HEK293T (cell line): ENCODE data around the gene MORC4.

Experiments
- CTCF ChIA-PET: fragments of 350-600 bp; formaldehyde crosslinking; extraction: SDS; loops from one replicate; lab custom pipeline; 2021; ENCODE audit warnings: antibody characterized with exemption, inconsistent platforms; lab: Yijun Ruan, JAX
- POLR2A ChIA-PET: fragments of 350-600 bp; formaldehyde crosslinking; extraction: SDS; loops from one replicate; lab custom pipeline; 2020; ENCODE audit warnings: antibody characterized with exemption, inconsistent platforms; lab: Yijun Ruan, JAX
- DNase-seq: peaks from one replicate; pipeline ENCODE4 v3.0.0; 2012; ENCODE audit warnings: mixed read lengths; ENCODE audit errors: extremely low spot score
- ARNT ChIP-seq: fragments of 450-650 bp; IDR thresholded peaks from 2 replicates; pipeline ENCODE4 v1.6.1; 2017; ENCODE audit warnings: mild to moderate bottlenecking
- BHLHE40 ChIP-seq: fragments of 450-650 bp; IDR thresholded peaks from 2 replicates; pipeline ENCODE4 v1.6.1; 2016; ENCODE audit warnings: mild to moderate bottlenecking, moderate library complexity, borderline replicate concordance
- CTBP1 ChIP-seq: fragments of 450-650 bp; IDR thresholded peaks from 2 replicates; pipeline ENCODE4 v1.6.1; 2016; ENCODE audit warnings: borderline replicate concordance
- ELF4 ChIP-seq: fragments of 450-650 bp; IDR thresholded peaks from 2 replicates; pipeline ENCODE4 v1.6.1; 2017; ENCODE audit warnings: antibody characterized with exemption
- FOXA1 ChIP-seq: fragments of 450-650 bp; IDR thresholded peaks from 2 replicates; pipeline ENCODE4 v1.6.1; 2016; ENCODE audit warnings: mild to moderate bottlenecking
- FOXK2 ChIP-seq: fragments of 450-650 bp; IDR thresholded peaks from 2 replicates; pipeline ENCODE4 v1.6.1; 2016; ENCODE audit warnings: mild to moderate bottlenecking
- FOXM1 ChIP-seq: fragments of 450-650 bp; IDR thresholded peaks from 2 replicates; pipeline ENCODE4 v1.6.1; 2017; ENCODE audit warnings: mild to moderate bottlenecking, borderline replicate concordance
- HDGF ChIP-seq: fragments of 450-650 bp; IDR thresholded peaks from 2 replicates; pipeline ENCODE4 v1.6.1; 2017; ENCODE audit warnings: antibody characterized with exemption, borderline replicate concordance
- L3MBTL2 ChIP-seq: fragments of 450-650 bp; conservative IDR thresholded peaks from 2 replicates; pipeline ENCODE4 v1.6.1; 2016; ENCODE audit warnings: mild to moderate bottlenecking
- LEF1 ChIP-seq: fragments of 450-650 bp; IDR thresholded peaks from 2 replicates; pipeline ENCODE4 v1.6.1; 2017; ENCODE audit warnings: mild to moderate bottlenecking, borderline replicate concordance
- NFRKB ChIP-seq: fragments of 450-650 bp; IDR thresholded peaks from 2 replicates; pipeline ENCODE4 v1.6.1; 2016; ENCODE audit warnings: mild to moderate bottlenecking, moderate library complexity
- PKNOX1 ChIP-seq: fragments of 450-650 bp; IDR thresholded peaks from 2 replicates; pipeline ENCODE4 v1.6.1; 2016
- SP1 ChIP-seq: fragments of 450-650 bp; IDR thresholded peaks from 2 replicates; pipeline ENCODE4 v1.6.1; 2017
- SUZ12 ChIP-seq: fragments of 450-650 bp; IDR thresholded peaks from 2 replicates; pipeline ENCODE4 v1.6.1; 2016; ENCODE audit warnings: mild to moderate bottlenecking
- TARDBP ChIP-seq: fragments of 450-650 bp; IDR thresholded peaks from 2 replicates; pipeline ENCODE4 v1.6.1; 2016
- ZNF384 ChIP-seq: fragments of 450-650 bp; IDR thresholded peaks from 2 replicates; pipeline ENCODE4 v1.6.1; 2016

The MORC4 gene

GRCh38 chrX:106952538-106952937, 47.5 kb downstream of the MORC4 start:
- CTCF ChIA-PET: interaction anchor here (1.1 kb wide), 2 partner anchors 51 to 58 kb away, joined by 3 read pairs; no protein-coding TSS in a partner anchor
- DNase-seq: no peak
- POLR2A ChIA-PET: no interaction called here
- no peak for TF ChIP-seq FOXK2
- TF ChIP-seq TARDBP: no peak

- DNase-seq: no peak
- TF ChIP-seq LEF1 (no peak), ZNF384 (no peak), FOXM1 (no peak), PKNOX1 (no peak), SP1 (no peak), FOXK2 (no peak)
- ChIA-PET POLR2A (no interaction called here), CTCF (interaction anchor here (1.1 kb wide), 2 partner anchors 51 to 57 kb away, joined by 3 read pairs; no protein-coding TSS in a partner anchor)
These were observed 47.9 kb downstream of the MORC4 start for GRCh38 chrX:106952089-106952488.

GRCh38 chrX:106951230-106951629, 48.8 kb downstream of the MORC4 start:
- ChIA-PET CTCF (no interaction called here), POLR2A (no interaction called here)
- DNase-seq: no peak
- TF ChIP-seq FOXM1 (no peak), PKNOX1 (no peak), CTBP1 (no peak), SP1 (no peak), NFRKB (no peak), ARNT (no peak), ELF4 (no peak), TARDBP (no peak)

- CTCF ChIA-PET: no interaction called here
- TF ChIP-seq ARNT (no peak), SP1 (no peak), ELF4 (no peak), FOXA1 (no peak), NFRKB (no peak), L3MBTL2 (no peak), CTBP1 (no peak), ZNF384 (no peak)
- DNase-seq: no peak
- POLR2A ChIA-PET: no interaction called here
These were observed 49.6 kb downstream of the MORC4 start for GRCh38 chrX:106950381-106950780.

GRCh38 chrX:106949366-106949765, 50.6 kb downstream of the MORC4 start:
- CTCF ChIA-PET: no interaction called here
- no peak for TF ChIP-seq FOXA1
- DNase-seq: no peak
- POLR2A ChIA-PET: no interaction called here

- CTCF ChIA-PET: no interaction called here
- POLR2A ChIA-PET: no interaction called here
- TF ChIP-seq SP1 (no peak), CTBP1 (no peak), SUZ12 (no peak), L3MBTL2 (no peak), TARDBP (no peak)
- DNase-seq: no peak
These were observed 51.4 kb downstream of the MORC4 start for GRCh38 chrX:106948641-106949040.

GRCh38 chrX:106946464-106946863, 53.5 kb downstream of the MORC4 start:
- ChIA-PET POLR2A (no interaction called here), CTCF (no interaction called here)
- DNase-seq: no peak

GRCh38 chrX:106940068-106940467, 59.9 kb downstream of the MORC4 start:
- ChIA-PET CTCF (no interaction called here), POLR2A (interaction anchor here (0.9 kb wide), 1 partner anchor 28 kb away, joined by 3 read pairs; no protein-coding TSS in a partner anchor)
- no peak for DNase-seq
- no peak for TF ChIP-seq SUZ12
- TF ChIP-seq TARDBP: no peak
- TF ChIP-seq ARNT: no peak
- no peak for TF ChIP-seq CTBP1
- no peak for TF ChIP-seq ELF4
- no peak for TF ChIP-seq LEF1
- no peak for TF ChIP-seq FOXA1
- no peak for TF ChIP-seq SP1
- TF ChIP-seq HDGF: no peak
- no peak for TF ChIP-seq L3MBTL2
- TF ChIP-seq BHLHE40: no peak
- TF ChIP-seq PKNOX1: no peak
- no peak for TF ChIP-seq FOXK2
- TF ChIP-seq NFRKB: no peak
- TF ChIP-seq ZNF384: no peak
- no peak for TF ChIP-seq FOXM1

More at GRCh38 chrX:106946464-106946863, 53.5 kb downstream of the MORC4 start:
- TF ChIP-seq FOXK2 (no peak), TARDBP (no peak), ELF4 (no peak), NFRKB (no peak), FOXM1 (no peak), CTBP1 (no peak), FOXA1 (no peak), PKNOX1 (no peak), LEF1 (no peak)
